Amygdala (tissue), 56 donors: ENCODE data around the gene CACNA1D.
"Not testable (repeated sequence)": the region's sequence is repeated elsewhere in the genome, so short reads cannot be mapped to it uniquely, and the experiment has no call there.

Experiments
- DNase-seq, 56 donors: peaks; one replicate each; lab custom pipeline; 2025; lab: John Stamatoyannopoulos, UW

CACNA1D gene

DNA sequence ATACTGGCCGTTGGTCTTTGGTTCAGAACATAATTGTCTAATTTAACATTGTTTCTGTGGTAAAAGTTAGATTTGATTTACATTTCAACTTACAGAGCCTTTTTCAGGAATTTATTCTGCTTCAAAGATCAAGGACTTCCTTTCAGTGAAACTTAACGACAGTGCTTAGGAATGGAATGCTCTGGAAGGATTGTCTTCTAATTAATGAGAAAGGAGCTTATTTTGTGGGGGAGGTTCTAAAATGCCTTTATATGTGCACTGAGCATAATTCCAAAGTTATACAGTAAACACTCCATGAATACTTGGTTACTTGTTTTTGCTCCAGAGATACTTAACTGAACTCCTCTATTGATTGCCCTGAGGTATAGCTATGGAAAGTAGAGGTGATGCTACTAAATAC is 75.7 kb downstream of the CACNA1D start:
- DNase-seq, result no peak

DNA sequence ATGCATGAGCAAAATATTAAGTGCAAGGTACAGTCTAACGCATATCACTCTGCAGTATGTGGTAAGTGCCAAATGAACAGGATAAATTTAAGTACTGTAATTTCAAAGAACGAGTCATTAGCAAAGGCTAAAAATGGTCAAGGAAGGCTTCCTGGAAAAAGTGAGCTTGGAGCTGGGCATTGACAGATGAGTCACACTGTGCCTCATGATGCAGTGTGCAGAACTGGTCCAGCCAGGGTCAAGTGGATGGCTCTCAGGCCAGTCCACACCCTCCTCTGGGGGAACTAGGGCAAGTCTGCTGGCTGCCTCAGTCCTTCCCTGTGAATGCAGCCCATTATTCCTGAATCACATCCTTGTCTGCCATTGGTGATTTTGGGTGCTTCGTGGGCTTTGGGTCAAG is 76.3 kb downstream of the CACNA1D start:
- no peak for DNase-seq

GRCh38 chr3:53571264-53571663 is 76.9 kb downstream of the CACNA1D start:
- no peak for DNase-seq

GRCh38 chr3:53572184-53572583 is 77.8 kb downstream of the CACNA1D start:
- DNase-seq, result not testable (repeated sequence)

GRCh38 chr3:53577506-53577905 is 83.1 kb downstream of the CACNA1D start:
- DNase-seq, result no peak

DNA sequence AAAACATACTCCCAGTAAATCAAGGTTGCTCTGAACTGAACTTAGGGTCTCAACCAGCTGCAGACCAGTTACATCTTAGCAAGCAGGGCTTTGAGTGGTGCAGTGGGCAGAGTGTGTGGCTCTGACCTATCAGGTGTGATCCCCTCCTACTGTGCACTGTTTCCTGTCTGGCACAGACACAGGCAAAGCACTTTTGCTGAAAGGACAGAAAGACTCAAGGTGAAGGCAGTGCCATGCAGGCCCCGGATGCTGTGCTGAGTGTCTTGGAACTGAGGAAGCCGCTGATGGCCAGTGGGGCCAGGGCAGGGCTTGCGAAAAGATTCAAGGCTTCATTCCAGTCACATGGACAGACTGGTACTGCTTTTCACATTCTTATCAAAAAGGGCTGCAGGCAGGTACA is 85.2 kb downstream of the CACNA1D start:
- DNase-seq, result no peak

DNA sequence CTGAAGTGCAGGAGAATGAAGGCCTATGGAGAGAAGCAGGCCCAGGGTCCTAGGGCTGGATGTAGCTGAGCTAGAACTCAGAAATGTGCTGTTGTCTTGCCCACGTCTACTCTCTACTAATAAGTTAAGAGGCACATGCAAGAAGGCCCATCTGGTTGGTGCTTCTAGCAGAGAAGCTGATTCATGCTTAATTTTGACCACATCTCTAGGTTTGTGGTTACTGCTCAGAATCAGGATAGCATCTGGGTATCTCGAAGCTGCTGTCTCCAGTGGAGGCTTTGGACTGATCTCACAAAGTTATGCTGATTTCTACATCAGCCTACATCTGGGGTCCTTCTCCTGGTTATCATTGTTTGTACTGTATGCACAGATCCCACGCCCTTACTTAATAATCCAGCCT is 87.3 kb downstream of the CACNA1D start:
- no peak for DNase-seq

DNA sequence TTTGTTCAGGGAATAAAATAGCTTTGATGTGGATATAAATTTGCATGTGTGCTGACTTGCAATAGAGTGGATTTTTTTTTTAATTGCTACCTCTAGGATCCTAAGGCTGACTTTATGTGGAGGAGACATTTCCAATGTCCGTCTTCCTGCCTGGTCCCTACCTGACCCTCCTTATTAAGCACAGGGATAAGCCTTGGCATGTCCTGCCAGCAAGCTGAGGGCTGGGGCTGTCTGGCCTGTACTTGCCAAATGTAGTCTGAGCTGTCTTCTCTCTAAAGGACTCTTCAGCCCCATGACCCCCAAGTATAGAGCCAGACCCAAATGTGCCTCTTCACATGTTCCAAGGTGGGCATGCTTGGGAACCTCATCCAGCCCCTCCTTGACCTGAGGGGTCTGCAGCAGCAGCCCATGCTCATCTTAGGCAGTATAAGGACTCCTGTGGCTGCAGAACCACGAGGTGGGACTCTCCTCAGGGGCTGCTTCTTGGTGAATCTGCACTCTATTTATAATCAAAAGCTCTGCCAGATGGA is 88.8 kb downstream of the CACNA1D start:
- DNase-seq, result no peak

GRCh38 chr3:53585049-53585448 is 90.6 kb downstream of the CACNA1D start:
- no peak for DNase-seq

GRCh38 chr3:53585627-53586026 is 91.2 kb downstream of the CACNA1D start:
- no peak for DNase-seq

DNA sequence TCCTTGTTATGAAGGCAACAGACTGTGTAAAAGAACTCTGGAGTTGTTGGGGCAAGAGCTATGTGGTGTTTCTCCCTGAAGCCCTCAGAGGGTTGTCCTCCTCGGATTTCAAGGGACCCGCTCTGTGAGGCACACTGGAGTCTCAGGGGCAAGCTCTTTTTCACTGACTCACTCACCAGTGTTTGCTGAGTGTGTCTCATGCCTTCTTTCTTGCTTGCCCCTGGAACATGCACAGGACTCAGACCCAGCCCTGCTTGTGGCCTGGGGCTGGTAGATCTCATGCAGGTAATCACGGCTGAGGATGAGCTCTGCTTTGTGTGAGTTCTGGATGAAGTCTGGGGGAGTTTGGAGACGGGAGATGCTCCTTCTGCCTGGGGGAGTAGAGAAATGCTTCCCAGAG is 93.7 kb downstream of the CACNA1D start:
- no peak for DNase-seq

DNA sequence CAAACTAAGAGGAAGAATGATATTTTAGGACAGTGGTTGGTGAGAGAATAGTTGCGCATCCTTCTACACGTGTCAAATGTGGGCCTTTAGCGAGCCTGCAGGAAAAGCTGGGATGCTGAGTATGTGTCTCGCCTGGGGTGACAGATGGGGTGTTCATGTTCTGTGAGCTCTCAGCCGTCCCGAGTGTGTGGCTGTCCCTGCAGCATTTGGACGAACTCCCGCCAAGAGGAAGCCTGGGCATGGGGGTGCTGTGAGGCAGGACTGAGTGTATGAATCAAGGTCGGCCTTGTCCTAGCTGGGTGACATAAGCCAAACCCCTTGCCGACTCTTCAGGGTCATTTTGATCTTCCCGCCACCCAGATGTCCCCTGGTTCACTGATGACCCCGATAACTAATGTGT is 94.8 kb downstream of the CACNA1D start:
- no peak for DNase-seq

DNA sequence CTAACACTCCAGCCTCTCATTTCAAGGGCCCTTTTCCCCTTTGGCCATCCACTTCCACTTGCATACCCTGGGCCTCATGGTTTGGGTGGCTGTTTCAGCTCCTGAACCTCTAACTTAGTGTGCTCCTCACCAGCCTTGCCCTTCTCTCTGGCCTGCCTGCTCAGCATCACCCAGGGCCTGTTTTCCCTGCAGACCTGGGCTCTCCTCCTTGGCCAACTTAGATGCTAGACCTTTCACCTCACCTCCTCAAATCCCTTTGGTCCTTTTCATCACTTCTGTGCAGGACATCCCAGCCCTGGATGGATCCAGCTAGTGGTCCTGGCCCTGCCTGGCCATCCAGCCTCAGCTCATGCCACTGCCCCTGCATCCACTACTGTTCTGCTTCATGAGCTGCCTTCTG is 95.4 kb downstream of the CACNA1D start:
- no peak for DNase-seq

GRCh38 chr3:53590606-53591005 is 96.2 kb downstream of the CACNA1D start:
- DNase-seq, result no peak

DNA sequence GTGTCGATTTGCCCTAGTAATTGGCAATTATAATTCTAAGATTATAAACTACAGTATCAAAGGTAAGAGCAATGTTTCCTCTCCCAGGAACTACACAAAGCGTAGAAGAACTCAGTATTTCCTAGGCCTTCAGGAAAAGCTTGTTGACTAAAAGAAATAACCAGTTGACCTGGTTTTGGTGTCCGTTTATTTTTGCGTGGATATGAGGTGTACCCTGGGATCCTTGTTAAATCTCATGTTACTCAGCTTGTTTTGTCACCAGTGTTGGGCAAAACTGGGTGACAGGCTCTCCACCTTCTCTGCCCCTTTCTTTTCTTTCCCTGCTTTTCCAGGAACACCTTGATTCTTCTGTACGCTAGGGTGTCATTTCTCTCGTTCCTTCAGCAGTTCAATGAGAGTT is 97.2 kb downstream of the CACNA1D start:
- DNase-seq, result no peak

GRCh38 chr3:53592862-53593261 is 98.5 kb downstream of the CACNA1D start:
- no peak for DNase-seq

GRCh38 chr3:53593611-53594010 is 99.2 kb downstream of the CACNA1D start:
- DNase-seq, result no peak

- no peak for DNase-seq
These were observed 99.9 kb downstream of the CACNA1D start for GRCh38 chr3:53594276-53594675.

- DNase-seq, result no peak
These were observed 101.2 kb downstream of the CACNA1D start for GRCh38 chr3:53595660-53596059.

GRCh38 chr3:53597136-53597915 is 102.9 kb downstream of the CACNA1D start:
- no peak for DNase-seq

DNA sequence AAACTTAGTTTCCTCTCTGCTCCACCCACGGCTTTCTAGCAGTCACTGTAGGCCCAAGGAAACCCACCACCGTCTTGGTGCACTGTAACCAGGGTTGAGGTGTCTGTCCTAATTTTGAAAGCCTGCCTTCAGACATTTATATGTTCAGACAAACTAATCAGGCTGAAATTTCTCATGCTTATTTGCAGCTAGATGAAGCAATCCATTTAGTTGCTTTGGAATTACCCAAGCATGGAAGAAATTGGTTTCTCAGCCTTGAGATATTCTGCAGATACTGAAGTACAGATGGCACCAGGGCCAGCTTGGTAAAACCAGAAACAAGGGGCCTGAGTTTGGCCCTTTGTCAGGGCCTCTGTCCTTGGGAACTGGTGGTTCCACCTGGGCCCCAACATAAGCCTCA is 105.4 kb downstream of the CACNA1D start:
- no peak for DNase-seq

DNA sequence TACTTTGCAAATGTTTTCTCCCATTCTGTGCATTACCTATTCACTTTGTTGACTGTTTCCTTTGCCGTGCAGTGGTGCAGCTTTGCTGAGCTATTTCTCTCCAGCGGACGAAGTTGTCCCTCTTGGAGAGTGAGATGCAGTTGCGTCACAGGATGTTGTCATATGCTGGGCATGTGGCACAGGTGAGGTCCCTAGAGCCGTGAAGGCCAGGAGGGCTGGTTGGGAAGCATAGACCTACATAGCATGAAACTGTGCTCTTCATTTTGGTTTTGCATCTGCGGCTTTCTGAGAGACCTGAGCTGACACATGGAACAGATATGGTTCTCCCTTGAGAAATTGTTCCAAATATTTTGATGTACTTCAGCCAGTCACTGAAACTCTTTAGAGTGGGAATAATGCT is 108.5 kb downstream of the CACNA1D start:
- no peak for DNase-seq

DNA sequence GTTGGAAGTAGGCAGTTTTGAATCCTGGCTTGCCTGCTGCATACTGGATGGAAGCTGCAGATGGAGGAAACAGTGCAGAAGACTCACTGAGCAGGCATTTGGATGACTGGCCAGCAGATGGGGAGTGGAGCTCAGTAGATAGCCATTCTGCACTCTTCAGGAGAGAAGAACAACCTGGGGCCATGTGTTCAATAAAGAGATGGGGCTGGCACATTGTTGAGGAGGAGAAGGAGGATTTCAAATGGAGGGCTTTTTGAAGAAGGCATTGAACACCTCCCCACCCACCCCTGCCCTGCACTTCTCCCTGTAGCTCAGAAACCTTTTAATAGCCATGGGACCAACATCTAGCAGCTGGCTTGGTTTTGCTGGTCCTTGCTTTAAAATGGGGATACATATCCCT is 109.8 kb downstream of the CACNA1D start:
- no peak for DNase-seq
